Testis (tissue), 2 donors: ENCODE results near the gene PEX13.
"Not testable (repeated sequence)": the region's sequence is repeated elsewhere in the genome, so short reads cannot be mapped to it uniquely, and the experiment has no call there.

ENCODE experiments used
- CTCF ChIP-seq, 3 experiments: fragments of 450-650 bp in 2 of 3; fragments of 200-600 bp in 1 of 3; sonication (generic) in 1 of 3; IDR thresholded peaks; one replicate each; pipeline ENCODE4 v1.5.1; 2016 to 2019; ENCODE audit warnings: antibody characterized with exemption in 3 of 3, mild to moderate bottlenecking in 2 of 3, moderate library complexity in 1 of 3
- POLR2A ChIP-seq: fragments of 450-650 bp; IDR thresholded peaks from one replicate; pipeline ENCODE4 v1.6.1; 2017; ENCODE audit warnings: antibody characterized with exemption, mild to moderate bottlenecking, moderate library complexity

DNA sequence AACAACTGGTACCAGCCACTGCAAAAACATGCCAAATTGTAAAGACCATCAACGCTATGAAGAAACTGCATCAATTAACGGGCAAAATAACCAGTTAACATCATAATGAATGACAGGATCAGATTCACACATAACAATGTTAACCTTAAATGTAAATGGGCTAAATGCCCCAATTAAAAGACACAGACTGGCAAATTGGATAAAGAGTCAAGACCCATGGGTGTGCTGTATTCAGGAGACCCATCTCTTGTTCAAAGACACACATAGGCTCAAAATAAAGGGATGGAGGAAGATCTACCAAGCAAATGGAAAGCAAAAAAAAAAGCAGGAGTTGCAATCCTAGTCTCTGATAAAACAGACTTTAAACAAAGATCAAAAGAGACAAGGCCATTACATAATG is 19.1 kb downstream of the PEX13 start:
- TF ChIP-seq CTCF (IDR thresholded peaks at IDR 0.05); POLR2A: not testable (repeated sequence)
